GM23338 (cell line): ENCODE results near the gene UBE2QL1. TPM values are rescaled to one million over a fixed set of nuclear protein-coding genes. Genes with fewer than 3 reads are reported as not detected.

Experiments
- ATAC-seq: fragments of 200-7000 bp; cut with Tn5 transposase; 3 replicates; pipeline ENCODE4 v1.9.1; 2020
- DNase-seq: peaks from one replicate; pipeline ENCODE4 v3.0.0-alpha.2; 2015; ENCODE audit warnings: low spot score
- H2AFZ ChIP-seq: fragments of 200-600 bp; sonication (generic); 2 replicates; pipeline ENCODE4 v1.8.0; 2016; ENCODE audit warnings: antibody characterized with exemption, mild to moderate bottlenecking, moderate library complexity
- H3F3A ChIP-seq: fragments of 200-600 bp; sonication (generic); replicated peaks from 2 replicates; pipeline ENCODE4 v1.8.0; 2017; ENCODE audit warnings: antibody characterized with exemption, mixed run types, low read depth
- H3K27ac ChIP-seq: fragments of 200-600 bp; sonication (generic); 2 replicates; pipeline ENCODE4 v1.6.1; 2016; ENCODE audit warnings: low read depth
- H3K27me3 ChIP-seq: fragments of 200-600 bp; sonication (generic); 2 replicates; pipeline ENCODE4 v1.8.0; 2016; ENCODE audit warnings: mild to moderate bottlenecking, mixed run types, moderate library complexity; ENCODE audit not compliant: insufficient read depth
- H3K36me3 ChIP-seq: fragments of 200-600 bp; sonication (generic); 2 replicates; pipeline ENCODE4 v1.8.0; 2016; ENCODE audit warnings: mild to moderate bottlenecking; ENCODE audit not compliant: insufficient read depth
- H3K4me1 ChIP-seq: fragments of 200-600 bp; sonication (generic); 2 replicates; pipeline ENCODE4 v1.8.0; 2016; ENCODE audit warnings: mild to moderate bottlenecking, moderate library complexity; ENCODE audit not compliant: insufficient read depth
- H3K4me2 ChIP-seq: fragments of 200-600 bp; sonication (generic); 2 replicates; pipeline ENCODE4 v1.7.1; 2017; ENCODE audit warnings: mixed run types
- H3K4me3 ChIP-seq: fragments of 200-600 bp; sonication (generic); 2 replicates; pipeline ENCODE4 v1.6.1; 2016; ENCODE audit warnings: mixed run types
- H3K79me2 ChIP-seq: fragments of 200-600 bp; sonication (generic); replicated peaks from 2 replicates; pipeline ENCODE4 v1.8.0; 2017; ENCODE audit warnings: mild to moderate bottlenecking; ENCODE audit not compliant: insufficient read depth
- H3K9me2 ChIP-seq: fragments of 200-600 bp; sonication (generic); 2 replicates; pipeline ENCODE4 v1.8.0; 2017; ENCODE audit not compliant: insufficient read depth
- H4K20me1 ChIP-seq: fragments of 200-600 bp; sonication (generic); replicated peaks from 2 replicates; pipeline ENCODE4 v1.8.0; 2017; ENCODE audit warnings: mild to moderate bottlenecking; ENCODE audit not compliant: insufficient read depth
- H3K27ac Mint-ChIP-seq: 2 replicates; pipeline ENCODE4 v1.8.0; 2020; ENCODE audit warnings: inconsistent platforms, mild to moderate bottlenecking, moderate library complexity, mixed read lengths
- H3K27me3 Mint-ChIP-seq: 3 replicates; pipeline ENCODE4 v1.8.0; 2022; ENCODE audit warnings: low read depth, mild to moderate bottlenecking, moderate library complexity, mixed read lengths, inconsistent platforms; ENCODE audit not compliant: insufficient read depth, poor library complexity
- H3K36me3 Mint-ChIP-seq: 3 replicates; pipeline ENCODE4 v1.8.0; 2021; ENCODE audit warnings: low read depth, mild to moderate bottlenecking, inconsistent platforms, moderate library complexity, mixed read lengths
- H3K4me1 Mint-ChIP-seq: 3 replicates; pipeline ENCODE4 v1.8.0; 2020; ENCODE audit warnings: mild to moderate bottlenecking, inconsistent platforms, mixed read lengths
- H3K4me3 Mint-ChIP-seq: 3 replicates; pipeline ENCODE4 v1.8.0; 2021; ENCODE audit warnings: moderate library complexity, mild to moderate bottlenecking, inconsistent platforms, mixed read lengths
- H3K9me3 Mint-ChIP-seq: 3 replicates; pipeline ENCODE4 v1.8.0; 2020; ENCODE audit warnings: moderate library complexity, mild to moderate bottlenecking, inconsistent platforms, mixed read lengths
- CREB1 ChIP-seq: fragments of 250-450 bp; sonication (Bioruptor Pico); IDR thresholded peaks from 2 replicates; pipeline ENCODE4 v1.5.0; 2020; ENCODE audit warnings: low read depth, mild to moderate bottlenecking, moderate library complexity
- EZH2 ChIP-seq: fragments of 200-600 bp; sonication (generic); IDR thresholded peaks from one replicate; pipeline ENCODE4 v1.8.0; 2017; ENCODE audit warnings: antibody characterized with exemption, mild to moderate bottlenecking, low read depth; ENCODE audit not compliant: unreplicated experiment
- EZH2phosphoT487 ChIP-seq: fragments of 200-600 bp; sonication (generic); IDR thresholded peaks from one replicate; pipeline ENCODE4 v1.8.1; 2018; ENCODE audit warnings: antibody characterized with exemption; ENCODE audit not compliant: unreplicated experiment
- JUNB ChIP-seq: IDR thresholded peaks from one replicate; pipeline ENCODE4 v1.6.1; 2016; ENCODE audit warnings: antibody characterized with exemption; ENCODE audit not compliant: unreplicated experiment
- NANOG ChIP-seq: IDR thresholded peaks from 2 replicates; pipeline ENCODE4 v1.6.1; 2016; ENCODE audit warnings: antibody characterized with exemption, borderline replicate concordance
- STAT1 ChIP-seq: IDR thresholded peaks from one replicate; pipeline ENCODE4 v1.6.1; 2016; ENCODE audit warnings: antibody characterized with exemption; ENCODE audit not compliant: unreplicated experiment
- ZNF114 ChIP-seq: fragments of 250-450 bp; sonication (Bioruptor Pico); IDR thresholded peaks from 2 replicates; pipeline ENCODE4 v1.5.0; 2020; ENCODE audit warnings: mild to moderate bottlenecking, moderate library complexity
- ZNF331 ChIP-seq: fragments of 250-450 bp; sonication (Bioruptor Pico); IDR thresholded peaks from 2 replicates; pipeline ENCODE4 v1.5.0; 2020; ENCODE audit warnings: low read depth, mild to moderate bottlenecking, moderate library complexity
- ZNF462 ChIP-seq: fragments of 250-450 bp; sonication (Bioruptor Pico); IDR thresholded peaks from 2 replicates; pipeline ENCODE4 v1.5.0; 2020; ENCODE audit warnings: mild to moderate bottlenecking, moderate library complexity
- polyA plus RNA-seq: library from polyadenylated mRNA; unstranded; fragments of >200 nt; fragmentation: Nextera tagmentation; extraction: Ambion mirVana; gene quantifications from 2 replicates; pipeline ENCODE4 v1.2.1, GENCODE V29; 2016
- total RNA-seq: library from RNA; depleted of rRNA; stranded (reverse); fragments of >200 nt; shearing (Covaris generic); gene quantifications from 2 replicates; pipeline ENCODE4 v1.2.3, GENCODE V29; 2014
- TF ChIP-seq, protein P1 (sequence below): IDR thresholded peaks from one replicate; pipeline ENCODE4 v1.6.1; 2018; ENCODE audit warnings: antibody characterized with exemption; ENCODE audit not compliant: unreplicated experiment
- TF ChIP-seq, protein P2 (sequence below): IDR thresholded peaks from 2 replicates; pipeline ENCODE4 v1.6.1; 2016; ENCODE audit warnings: antibody characterized with exemption
- TF ChIP-seq, protein P3 (sequence below), 2 experiments: fragments of 200-600 bp in 1 of 2; sonication (generic) in 1 of 2; conservative IDR thresholded peaks; 2 replicates each; pipeline versions ENCODE4 v1.5.1 to v1.6.1; 2016 to 2017; ENCODE audit warnings: antibody characterized with exemption in 2 of 2, low read depth in 2 of 2, mild to moderate bottlenecking in 2 of 2, moderate library complexity in 1 of 2

The UBE2QL1 gene
- total and polyA plus RNA-seq, 2 experiments from 2014 or later: 0.40 to 0.83 TPM

DNA sequence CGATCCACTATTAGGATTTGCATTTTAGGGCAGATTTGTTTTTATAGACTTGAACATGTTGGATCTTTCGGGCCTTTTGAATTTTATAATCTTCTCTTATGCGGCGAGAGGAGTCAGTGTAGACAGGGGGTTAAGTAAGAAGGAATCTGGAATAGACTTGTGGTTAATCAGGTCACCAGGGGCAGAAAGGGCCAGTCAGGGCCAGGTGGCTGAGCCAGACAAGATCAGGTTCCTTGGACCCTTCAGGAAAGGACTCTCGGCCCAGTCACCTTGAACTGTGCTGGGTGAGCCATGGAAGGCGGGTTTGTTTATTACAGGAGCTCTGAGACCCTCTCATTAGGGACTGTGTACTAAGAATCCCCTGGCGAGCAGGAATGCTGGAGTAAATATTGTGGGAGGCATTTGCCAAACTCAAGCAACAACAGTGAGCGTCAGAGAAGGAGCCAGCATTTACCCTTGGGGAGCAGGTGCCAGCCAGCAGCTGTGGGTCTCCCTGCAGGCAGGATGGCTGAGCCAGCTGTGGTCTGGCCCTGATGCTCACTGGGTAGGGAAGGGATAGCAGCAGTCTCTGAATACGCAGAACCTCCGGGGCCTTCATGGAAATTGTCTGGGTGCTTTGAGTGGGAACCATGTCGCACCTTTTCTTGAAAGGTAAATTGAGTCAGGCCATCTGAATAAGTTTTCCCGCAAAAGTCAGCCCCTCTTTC is 79.2 kb downstream of the UBE2QL1 start (continued):
- TF ChIP-seq ZNF462 (CRISPR knock-in tag): no peak

- Mint-ChIP-seq H3K9me3 (no peaks in the 10 kb centered on the region), H3K27me3 (peaks cover 3% of the 10 kb centered on the region), H3K4me1 (no peaks in the 10 kb centered on the region)
- no peak for TF ChIP-seq CREB1 (CRISPR knock-in tag)
- TF ChIP-seq, protein P1, sequence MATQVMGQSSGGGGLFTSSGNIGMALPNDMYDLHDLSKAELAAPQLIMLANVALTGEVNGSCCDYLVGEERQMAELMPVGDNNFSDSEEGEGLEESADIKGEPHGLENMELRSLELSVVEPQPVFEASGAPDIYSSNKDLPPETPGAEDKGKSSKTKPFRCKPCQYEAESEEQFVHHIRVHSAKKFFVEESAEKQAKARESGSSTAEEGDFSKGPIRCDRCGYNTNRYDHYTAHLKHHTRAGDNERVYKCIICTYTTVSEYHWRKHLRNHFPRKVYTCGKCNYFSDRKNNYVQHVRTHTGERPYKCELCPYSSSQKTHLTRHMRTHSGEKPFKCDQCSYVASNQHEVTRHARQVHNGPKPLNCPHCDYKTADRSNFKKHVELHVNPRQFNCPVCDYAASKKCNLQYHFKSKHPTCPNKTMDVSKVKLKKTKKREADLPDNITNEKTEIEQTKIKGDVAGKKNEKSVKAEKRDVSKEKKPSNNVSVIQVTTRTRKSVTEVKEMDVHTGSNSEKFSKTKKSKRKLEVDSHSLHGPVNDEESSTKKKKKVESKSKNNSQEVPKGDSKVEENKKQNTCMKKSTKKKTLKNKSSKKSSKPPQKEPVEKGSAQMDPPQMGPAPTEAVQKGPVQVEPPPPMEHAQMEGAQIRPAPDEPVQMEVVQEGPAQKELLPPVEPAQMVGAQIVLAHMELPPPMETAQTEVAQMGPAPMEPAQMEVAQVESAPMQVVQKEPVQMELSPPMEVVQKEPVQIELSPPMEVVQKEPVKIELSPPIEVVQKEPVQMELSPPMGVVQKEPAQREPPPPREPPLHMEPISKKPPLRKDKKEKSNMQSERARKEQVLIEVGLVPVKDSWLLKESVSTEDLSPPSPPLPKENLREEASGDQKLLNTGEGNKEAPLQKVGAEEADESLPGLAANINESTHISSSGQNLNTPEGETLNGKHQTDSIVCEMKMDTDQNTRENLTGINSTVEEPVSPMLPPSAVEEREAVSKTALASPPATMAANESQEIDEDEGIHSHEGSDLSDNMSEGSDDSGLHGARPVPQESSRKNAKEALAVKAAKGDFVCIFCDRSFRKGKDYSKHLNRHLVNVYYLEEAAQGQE: no peak
- TF ChIP-seq, protein P2, sequence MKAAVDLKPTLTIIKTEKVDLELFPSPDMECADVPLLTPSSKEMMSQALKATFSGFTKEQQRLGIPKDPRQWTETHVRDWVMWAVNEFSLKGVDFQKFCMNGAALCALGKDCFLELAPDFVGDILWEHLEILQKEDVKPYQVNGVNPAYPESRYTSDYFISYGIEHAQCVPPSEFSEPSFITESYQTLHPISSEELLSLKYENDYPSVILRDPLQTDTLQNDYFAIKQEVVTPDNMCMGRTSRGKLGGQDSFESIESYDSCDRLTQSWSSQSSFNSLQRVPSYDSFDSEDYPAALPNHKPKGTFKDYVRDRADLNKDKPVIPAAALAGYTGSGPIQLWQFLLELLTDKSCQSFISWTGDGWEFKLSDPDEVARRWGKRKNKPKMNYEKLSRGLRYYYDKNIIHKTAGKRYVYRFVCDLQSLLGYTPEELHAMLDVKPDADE: no peak
- no peak for TF ChIP-seq ZNF114 (CRISPR knock-in tag)
- TF ChIP-seq EZH2: no peak
- no peak for TF ChIP-seq NANOG
- TF ChIP-seq ZNF331 (CRISPR knock-in tag): no peak
- no peak for TF ChIP-seq JUNB
- TF ChIP-seq, protein P3, sequence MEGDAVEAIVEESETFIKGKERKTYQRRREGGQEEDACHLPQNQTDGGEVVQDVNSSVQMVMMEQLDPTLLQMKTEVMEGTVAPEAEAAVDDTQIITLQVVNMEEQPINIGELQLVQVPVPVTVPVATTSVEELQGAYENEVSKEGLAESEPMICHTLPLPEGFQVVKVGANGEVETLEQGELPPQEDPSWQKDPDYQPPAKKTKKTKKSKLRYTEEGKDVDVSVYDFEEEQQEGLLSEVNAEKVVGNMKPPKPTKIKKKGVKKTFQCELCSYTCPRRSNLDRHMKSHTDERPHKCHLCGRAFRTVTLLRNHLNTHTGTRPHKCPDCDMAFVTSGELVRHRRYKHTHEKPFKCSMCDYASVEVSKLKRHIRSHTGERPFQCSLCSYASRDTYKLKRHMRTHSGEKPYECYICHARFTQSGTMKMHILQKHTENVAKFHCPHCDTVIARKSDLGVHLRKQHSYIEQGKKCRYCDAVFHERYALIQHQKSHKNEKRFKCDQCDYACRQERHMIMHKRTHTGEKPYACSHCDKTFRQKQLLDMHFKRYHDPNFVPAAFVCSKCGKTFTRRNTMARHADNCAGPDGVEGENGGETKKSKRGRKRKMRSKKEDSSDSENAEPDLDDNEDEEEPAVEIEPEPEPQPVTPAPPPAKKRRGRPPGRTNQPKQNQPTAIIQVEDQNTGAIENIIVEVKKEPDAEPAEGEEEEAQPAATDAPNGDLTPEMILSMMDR (conservative IDR thresholded peaks at IDR 0.05; ENCODE audit: low read depth in 2 of 2): no peak
- no peak for TF ChIP-seq STAT1
- no peak for TF ChIP-seq EZH2phosphoT487
Observed at GRCh38 chr5:6535594-6535993, 86.9 kb downstream of the UBE2QL1 start.

More at GRCh38 chr5:6535594-6535993, 86.9 kb downstream of the UBE2QL1 start:
- DNase-seq (no peak), ATAC-seq (no peak)
- no peaks in the 10 kb centered on the region for H4K20me1 ChIP-seq
- H3F3A ChIP-seq: no peaks in the 10 kb centered on the region
- H3K27ac ChIP-seq: no peak overlapping the region
- H3K27me3 ChIP-seq: no peaks in the 10 kb centered on the region
- no peak overlapping the region for H3K4me2 ChIP-seq
- H3K36me3 ChIP-seq: no peaks in the 10 kb centered on the region
- no peak overlapping the region for H2AFZ ChIP-seq
- no peaks in the 10 kb centered on the region for H3K79me2 ChIP-seq
- no peak overlapping the region for H3K27ac Mint-ChIP-seq
- no peaks in the 10 kb centered on the region for H3K36me3 Mint-ChIP-seq
- no peak overlapping the region for H3K4me3 ChIP-seq
- H3K4me3 Mint-ChIP-seq: no peak overlapping the region
- H3K9me2 ChIP-seq: peaks cover 12% of the 10 kb centered on the region
- no peaks in the 10 kb centered on the region for H3K4me1 ChIP-seq
